Activated CD4-positive, alpha-beta T cell treated with anti-CD3 and anti-CD28 coated beads, Interleukin-2, Interleukin-6, amounts not matched to agents 100 ng/mL and 50 ng/mL, durations not matched to agents 16 hours and 8 hours (primary cell): ENCODE measurements around the gene LFNG.

Experiments
- DNase-seq: peaks from one replicate; pipeline ENCODE4 v3.0.0-alpha.2; 2020

Gene LFNG, protein sequence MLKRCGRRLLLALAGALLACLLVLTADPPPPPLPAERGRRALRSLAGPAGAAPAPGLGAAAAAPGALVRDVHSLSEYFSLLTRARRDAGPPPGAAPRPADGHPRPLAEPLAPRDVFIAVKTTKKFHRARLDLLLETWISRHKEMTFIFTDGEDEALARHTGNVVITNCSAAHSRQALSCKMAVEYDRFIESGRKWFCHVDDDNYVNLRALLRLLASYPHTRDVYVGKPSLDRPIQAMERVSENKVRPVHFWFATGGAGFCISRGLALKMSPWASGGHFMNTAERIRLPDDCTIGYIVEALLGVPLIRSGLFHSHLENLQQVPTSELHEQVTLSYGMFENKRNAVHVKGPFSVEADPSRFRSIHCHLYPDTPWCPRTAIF

GRCh38 chr7:2519119-2519930 is at the start of gene LFNG:
Gene LFNG, plus strand, starts transcription at chr7:2519774. Its CDS starts 88 bp downstream, at chr7:2519862.
- DNase-seq: peak; percentile 93

DNA sequence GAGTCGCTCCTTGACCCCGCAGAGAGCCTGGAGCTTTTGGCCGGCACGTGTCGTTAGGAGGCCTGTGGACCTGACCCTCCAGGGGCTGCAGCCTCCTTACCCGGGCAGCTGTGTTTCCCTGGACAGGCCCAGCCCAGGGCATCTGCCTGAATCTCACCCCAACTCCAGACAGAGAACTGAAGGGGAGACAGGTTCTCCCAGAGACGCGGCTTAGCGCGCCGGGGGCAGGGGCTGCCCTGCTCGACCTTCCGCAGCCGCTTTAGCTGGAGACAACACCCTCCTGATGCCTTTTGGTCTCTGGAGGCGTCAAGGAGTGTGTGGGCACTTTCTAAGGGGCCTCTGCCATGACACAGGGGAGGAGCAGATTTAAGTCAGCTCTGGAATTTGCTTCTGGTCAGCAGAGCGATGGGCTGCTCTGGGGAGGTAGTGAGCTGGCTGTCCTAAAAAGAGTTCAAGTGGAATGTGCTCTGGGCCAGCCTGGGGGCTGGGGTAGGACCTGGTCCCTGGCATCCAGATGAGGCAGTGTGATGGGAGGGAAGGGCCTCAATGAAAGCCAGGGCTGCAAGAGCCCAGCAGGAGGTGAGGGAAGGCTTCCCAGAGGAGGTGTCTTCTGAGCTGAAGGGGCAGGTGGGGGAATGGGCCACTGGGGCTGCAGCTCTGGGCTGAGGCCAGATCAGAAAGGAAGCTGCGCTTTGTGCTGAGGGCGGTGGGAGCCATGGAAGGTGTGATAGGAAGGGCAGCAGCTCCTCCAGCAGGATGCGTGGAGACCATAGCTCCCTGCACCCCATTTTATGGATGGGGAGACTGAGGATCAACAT is 49.2 kb upstream of the LFNG start:
- DNase-seq: no peak

DNA sequence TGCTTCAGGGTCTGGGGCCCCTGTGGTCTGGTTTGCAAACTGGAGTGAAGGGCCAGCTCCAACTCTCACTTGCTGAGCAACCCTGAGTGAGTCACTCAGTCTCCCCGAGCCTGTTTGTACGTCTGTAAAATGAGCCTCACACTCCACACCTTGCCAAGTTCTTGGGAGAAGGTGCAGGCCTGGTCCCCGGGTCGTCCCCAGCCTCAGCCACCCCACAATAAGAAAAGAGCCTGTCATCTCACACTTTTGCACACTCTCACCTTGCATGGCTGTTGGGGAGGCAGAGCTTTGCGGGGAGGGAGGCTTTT is 48.6 kb upstream of the LFNG start:
- no peak for DNase-seq

DNA sequence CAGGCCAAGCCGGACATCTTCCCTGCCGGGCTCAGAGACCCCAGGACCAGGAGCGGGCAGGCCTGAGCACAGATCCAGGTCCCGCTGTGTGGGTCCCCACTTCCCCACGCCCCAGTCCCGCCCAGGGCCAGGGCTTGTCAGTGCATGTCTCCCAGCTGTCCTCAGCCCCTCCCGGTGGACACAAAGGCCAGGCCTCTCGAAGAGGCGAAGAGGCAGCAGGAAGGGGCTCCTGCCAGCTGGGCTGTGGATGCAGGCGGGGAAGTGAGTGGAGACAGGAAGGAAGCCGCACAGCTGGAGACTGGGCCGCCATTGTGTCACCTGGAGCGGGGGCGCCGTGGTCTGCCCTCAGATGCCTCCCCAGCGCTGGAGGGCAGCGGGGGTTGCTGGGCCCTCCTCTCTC is 48.2 kb upstream of the LFNG start:
- no peak for DNase-seq

GRCh38 chr7:2472739-2473138 is 46.8 kb upstream of the LFNG start:
- no peak for DNase-seq

DNA sequence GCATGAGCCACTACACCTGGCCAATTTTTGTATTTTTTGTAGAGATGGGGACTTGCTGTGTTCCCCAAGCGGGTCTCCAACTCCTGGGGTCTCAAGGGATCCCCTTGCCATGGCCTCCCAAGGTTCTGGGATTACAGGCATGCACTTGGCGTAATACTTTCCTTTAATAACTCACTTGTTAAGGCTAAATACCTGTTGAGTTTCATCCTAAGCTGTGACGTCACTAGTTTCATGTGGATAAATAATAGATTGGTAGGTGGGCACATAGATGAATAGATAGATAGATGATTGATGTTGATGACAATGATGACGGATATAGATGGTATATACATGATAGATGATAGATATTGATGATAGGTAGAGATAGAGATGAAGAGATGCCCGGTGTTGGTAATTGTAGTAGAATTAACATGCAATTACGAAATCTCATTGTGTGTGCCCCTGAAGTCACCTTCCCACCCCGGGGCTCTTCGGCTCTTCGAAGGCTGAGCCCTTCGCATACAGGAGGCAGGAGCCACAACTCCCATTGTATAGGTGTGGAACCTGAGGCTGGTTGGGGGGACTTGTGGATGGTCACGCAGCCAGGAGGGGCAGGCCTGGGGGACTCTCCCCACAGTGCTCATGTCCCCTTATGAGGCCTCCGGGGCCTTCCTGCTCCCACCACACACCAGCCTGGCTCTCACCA is 45.9 kb upstream of the LFNG start:
- DNase-seq: no peak

DNA sequence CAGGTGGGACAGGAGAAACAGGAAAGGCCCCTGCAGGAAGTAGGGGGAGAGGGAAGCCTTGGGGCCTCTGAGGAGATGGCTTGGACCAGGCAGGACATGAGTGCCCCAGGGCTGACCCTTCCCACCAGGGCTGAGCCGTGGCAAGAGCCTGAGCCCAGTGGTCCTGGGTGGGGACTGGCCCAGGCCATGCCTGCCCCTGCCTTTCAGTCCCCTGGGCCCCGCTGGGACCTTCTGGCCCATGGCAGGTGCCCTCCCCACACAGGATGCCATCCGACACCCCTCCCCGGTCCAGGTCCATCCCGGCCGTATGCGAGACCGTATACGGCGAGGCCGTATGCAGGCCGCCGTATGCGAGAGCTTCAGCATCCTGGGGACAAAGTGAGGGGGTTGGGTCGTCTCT is 45.4 kb upstream of the LFNG start:
- no peak for DNase-seq

GRCh38 chr7:2474813-2475677 is 44.5 kb upstream of the LFNG start:
- DNase-seq: no peak

- DNase-seq: no peak
These were observed 43.9 kb upstream of the LFNG start for GRCh38 chr7:2475678-2476015.

- DNase-seq: no peak
These were observed 43.3 kb upstream of the LFNG start, which contains the start of gene GRIFIN for GRCh38 chr7:2476298-2476697. Gene GRIFIN, minus strand, starts transcription at chr7:2476398. Its CDS starts 15 bp downstream, at chr7:2476383.

- no peak for DNase-seq
These were observed 42.7 kb upstream of the LFNG start for GRCh38 chr7:2476776-2477446.

DNA sequence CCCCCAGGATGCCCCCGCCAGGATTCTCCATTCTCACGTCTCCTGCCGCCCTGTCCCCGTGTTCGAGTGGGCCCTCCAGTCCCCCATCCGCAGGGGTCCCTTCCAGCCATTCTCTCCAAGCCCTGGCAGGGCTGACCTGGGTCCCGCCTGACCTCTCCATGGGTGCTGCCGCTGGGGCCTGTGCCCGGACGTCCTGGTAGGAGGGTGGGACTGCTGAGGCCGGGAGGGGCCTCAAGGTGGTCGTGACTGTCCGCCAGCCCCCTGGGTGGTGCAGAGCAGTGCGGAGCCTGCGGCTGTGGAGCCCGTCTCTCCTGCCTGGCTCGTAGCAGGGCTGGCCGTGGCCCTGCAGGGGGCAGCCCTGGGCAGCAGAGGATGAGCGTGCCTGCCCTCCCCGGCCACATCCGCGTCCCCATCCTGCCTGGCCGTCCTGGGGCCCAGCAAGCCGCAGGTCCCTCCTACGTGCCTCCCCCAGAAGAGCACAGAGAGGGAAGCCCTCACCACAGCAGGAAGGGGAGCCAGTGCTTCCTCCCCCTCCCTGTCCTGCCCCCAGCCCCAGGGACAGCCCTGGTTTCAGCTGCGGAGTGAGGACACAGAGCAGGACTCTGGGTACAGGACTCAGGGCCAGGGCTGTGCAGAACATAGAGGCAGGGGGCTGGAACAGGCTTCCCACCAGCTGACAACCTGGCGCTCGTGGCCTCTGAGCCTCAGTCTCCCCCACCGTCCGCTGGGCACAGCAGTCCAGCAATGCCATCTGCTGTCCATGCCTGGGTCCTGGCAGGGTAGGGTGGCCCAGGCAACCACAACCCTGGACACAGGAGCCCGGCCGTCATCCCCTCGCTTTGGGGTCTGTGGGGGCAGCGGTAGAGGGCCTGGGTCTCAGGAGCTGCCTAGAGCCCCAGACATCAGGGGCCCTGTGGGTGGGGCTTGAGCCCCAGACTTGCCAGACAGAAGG is 41.9 kb upstream of the LFNG start:
- DNase-seq: peak; percentile 64

GRCh38 chr7:2478399-2478785 is 41.2 kb upstream of the LFNG start:
- no peak for DNase-seq

- no peak for DNase-seq
These were observed 40.8 kb upstream of the LFNG start for GRCh38 chr7:2478800-2479199.

DNA sequence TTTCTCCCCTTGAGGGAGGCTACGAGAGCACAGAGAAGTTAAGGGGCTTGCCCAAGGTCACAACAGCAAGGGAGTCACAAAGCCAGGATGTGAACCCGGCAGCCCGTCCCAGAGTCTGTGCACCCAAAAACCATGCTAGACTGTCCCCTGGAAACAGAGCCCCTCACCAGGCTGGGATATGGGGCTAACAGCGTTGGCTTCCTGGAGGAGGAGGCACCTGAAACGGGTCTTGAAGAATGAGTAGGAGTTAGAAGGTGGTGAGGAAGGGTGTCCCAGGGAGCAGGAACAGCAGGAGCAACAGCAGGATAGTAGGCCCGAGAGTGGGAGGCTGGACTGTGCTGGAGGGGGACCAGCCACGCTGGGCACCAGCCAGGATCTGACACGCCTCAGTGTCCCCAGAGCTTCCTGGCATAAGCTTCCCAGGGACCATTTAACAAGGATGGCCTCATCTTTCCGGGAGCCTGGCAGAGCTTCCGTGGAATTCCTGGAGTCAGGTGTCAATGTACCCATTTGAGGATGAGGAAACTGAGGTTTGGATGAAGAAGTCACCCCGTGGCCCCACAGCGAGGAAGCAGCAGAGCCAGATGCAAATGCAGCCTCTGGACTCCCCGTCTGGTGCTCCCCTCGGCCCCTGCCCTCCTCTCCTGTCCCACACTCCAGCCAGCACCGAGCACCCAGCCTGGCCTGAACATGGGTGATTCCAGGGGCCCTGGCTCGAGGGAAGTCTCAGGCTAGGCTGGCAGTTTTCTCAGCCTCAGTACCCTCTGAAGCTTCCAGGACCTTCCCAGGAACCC is 40.1 kb upstream of the LFNG start:
- no peak for DNase-seq

DNA sequence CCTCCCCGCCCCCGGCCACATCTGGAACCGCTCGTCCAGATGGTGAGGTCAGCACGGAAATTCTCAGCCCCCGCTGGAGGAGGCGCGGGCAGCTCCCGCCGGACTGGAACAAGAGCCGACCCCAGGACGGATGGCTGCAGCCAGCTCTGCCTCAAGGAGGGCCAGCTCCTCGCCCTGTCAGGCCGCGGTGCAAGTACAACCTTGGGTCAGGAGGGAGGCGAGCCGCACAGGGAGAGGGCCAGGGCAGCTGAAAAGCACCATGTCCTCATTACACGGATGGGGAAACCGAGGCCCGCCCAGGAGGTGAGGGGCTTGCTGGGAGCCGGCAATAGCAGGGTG is 39.5 kb upstream of the LFNG start:
- no peak for DNase-seq

DNA sequence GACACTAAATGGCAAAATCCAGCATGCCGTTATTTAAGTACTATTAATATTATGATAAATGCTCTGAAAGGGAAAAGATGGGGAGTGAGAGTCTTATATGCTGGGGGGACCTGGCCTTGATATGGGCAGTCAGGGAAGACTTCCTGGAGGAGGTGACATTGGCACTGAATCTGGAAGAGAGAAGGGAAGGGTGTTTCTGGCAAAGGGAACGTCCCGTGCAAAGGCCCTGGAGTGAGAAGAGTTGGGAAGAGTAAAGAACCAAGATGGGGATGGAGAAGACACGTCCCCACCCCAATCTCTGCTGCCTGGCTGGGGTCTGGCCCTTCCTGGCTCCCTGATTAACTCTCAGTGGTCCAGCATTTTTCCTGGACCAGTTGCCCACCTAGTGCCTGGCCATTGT is 38.4 kb upstream of the LFNG start:
- no peak for DNase-seq

GRCh38 chr7:2482725-2483451 is 36.7 kb upstream of the LFNG start:
- DNase-seq: no peak

DNA sequence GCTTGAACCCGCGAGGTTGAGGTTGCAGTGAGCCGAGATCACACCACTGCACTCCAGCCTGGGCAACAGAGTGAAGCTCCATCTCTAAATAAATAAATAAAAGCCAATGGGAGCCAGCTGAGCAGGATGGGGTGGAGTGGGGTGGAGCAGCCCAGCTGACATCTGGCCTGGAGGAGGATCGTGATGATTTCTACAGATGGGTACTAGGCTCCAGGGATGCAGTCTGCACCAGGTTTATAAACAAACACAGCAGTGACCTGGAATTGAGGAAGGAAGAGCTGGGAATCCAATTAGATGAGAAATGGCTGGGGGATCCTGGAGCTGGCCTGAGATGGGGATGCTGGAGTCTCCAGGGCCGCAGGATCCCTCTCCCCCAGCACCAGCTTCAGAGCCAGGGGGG is 36.1 kb upstream of the LFNG start:
- no peak for DNase-seq
